IMR-90 (cell line): ENCODE results near the gene ARHGAP10.
"Not testable (repeated sequence)": the region's sequence is repeated elsewhere in the genome, so short reads cannot be mapped to it uniquely, and the experiment has no call there.

Experiments used
- CHD1 ChIP-seq: IDR thresholded peaks from 2 replicates; pipeline ENCODE4 v1.6.1; 2012; ENCODE audit warnings: low read depth, low read length, improper control_type of control experiment
- POLR2A ChIP-seq: IDR thresholded peaks from 2 replicates; pipeline ENCODE4 v1.6.1; 2012; ENCODE audit warnings: mild to moderate bottlenecking, low read depth, low read length
- RAD21 ChIP-seq: IDR thresholded peaks from 2 replicates; pipeline ENCODE4 v1.6.1; 2012; ENCODE audit warnings: low read length, improper control_type of control experiment
- RFX5 ChIP-seq: IDR thresholded peaks from 2 replicates; pipeline ENCODE4 v1.8.0; 2012; ENCODE audit warnings: low read depth, mild to moderate bottlenecking, low read length, moderate library complexity
- TF ChIP-seq, protein P1 (sequence below): conservative IDR thresholded peaks from 2 replicates; pipeline ENCODE4 v1.5.1; 2012; ENCODE audit warnings: mild to moderate bottlenecking, low read depth, low read length, improper control_type of control experiment
- TF ChIP-seq, protein P2 (sequence below): fragments of 150-350 bp; IDR thresholded peaks from 2 replicates; pipeline ENCODE4 v1.6.1; 2016; ENCODE audit warnings: low read depth, mild to moderate bottlenecking, low read length, moderate library complexity, borderline replicate concordance

GRCh38 chr4:147799057-147799456 lies 67.2 kb downstream of the ARHGAP10 start:
- TF ChIP-seq, protein P1, sequence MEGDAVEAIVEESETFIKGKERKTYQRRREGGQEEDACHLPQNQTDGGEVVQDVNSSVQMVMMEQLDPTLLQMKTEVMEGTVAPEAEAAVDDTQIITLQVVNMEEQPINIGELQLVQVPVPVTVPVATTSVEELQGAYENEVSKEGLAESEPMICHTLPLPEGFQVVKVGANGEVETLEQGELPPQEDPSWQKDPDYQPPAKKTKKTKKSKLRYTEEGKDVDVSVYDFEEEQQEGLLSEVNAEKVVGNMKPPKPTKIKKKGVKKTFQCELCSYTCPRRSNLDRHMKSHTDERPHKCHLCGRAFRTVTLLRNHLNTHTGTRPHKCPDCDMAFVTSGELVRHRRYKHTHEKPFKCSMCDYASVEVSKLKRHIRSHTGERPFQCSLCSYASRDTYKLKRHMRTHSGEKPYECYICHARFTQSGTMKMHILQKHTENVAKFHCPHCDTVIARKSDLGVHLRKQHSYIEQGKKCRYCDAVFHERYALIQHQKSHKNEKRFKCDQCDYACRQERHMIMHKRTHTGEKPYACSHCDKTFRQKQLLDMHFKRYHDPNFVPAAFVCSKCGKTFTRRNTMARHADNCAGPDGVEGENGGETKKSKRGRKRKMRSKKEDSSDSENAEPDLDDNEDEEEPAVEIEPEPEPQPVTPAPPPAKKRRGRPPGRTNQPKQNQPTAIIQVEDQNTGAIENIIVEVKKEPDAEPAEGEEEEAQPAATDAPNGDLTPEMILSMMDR: not testable (repeated sequence)
- not testable (repeated sequence) for TF ChIP-seq POLR2A, RAD21, RFX5, CHD1
- TF ChIP-seq, protein P2, sequence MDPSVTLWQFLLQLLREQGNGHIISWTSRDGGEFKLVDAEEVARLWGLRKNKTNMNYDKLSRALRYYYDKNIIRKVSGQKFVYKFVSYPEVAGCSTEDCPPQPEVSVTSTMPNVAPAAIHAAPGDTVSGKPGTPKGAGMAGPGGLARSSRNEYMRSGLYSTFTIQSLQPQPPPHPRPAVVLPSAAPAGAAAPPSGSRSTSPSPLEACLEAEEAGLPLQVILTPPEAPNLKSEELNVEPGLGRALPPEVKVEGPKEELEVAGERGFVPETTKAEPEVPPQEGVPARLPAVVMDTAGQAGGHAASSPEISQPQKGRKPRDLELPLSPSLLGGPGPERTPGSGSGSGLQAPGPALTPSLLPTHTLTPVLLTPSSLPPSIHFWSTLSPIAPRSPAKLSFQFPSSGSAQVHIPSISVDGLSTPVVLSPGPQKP: not testable (repeated sequence)
